ENCODE results near the gene GABRA1.

GRCh38 chr5:161946911-161947310 is 99.0 kb downstream of the GABRA1 start:
- TF ChIP-seq EZH2 (IDR thresholded peaks at IDR 0.05; ENCODE audit: insufficient read depth, poor library complexity, severe bottlenecking) (no peak), EZH2phosphoT487 (IDR thresholded peaks at IDR 0.05; ENCODE audit: insufficient read depth, low read depth) (no peak)
